ENCODE results near the gene MFSD6. TPM values are rescaled to one million over a fixed set of nuclear protein-coding genes. Genes with fewer than 3 reads are reported as not detected.

Gene MFSD6
- polyA plus RNA-seq, 1 of the 3 experiments (the other 2 are of a cell fraction), result 15.1 TPM

GRCh38 chr2:190477661-190478454, 69.7 kb downstream of the MFSD6 start:
- Histone ChIP-seq H4K20me1 (ENCODE audit: insufficient read depth) (no peaks in the 10 kb centered on the region), H2AFZ (ENCODE audit: low read depth) (no peak overlapping the region), H3K36me3 (replicated peaks in 1 of 2; ENCODE audit: control insufficient read depth in 1 of 2, insufficient read depth in 2 of 2, low read length in 1 of 2) (no peaks in the 10 kb centered on the region), H3K79me2 (ENCODE audit: insufficient read depth) (no peaks in the 10 kb centered on the region), H3K9me2 (no peaks in the 10 kb centered on the region), H3K4me2 (no peak overlapping the region), H3K27me3 (ENCODE audit: insufficient read depth) (no peaks in the 10 kb centered on the region), H3K4me3 (ENCODE audit: low read depth in 2 of 2, low read length in 1 of 2) (no peak overlapping the region), H3K27ac (ENCODE audit: low read depth in 2 of 2, low read length in 1 of 2) (peak overlapping the region in 1 of 2 experiments; percentile 43; a peak in 1 of 4 replicates), H3K9ac (no peak overlapping the region), H3K9me3 (no peaks in the 10 kb centered on the region), H3F3A (replicated peaks; ENCODE audit: insufficient read depth) (no peaks in the 10 kb centered on the region), H3K4me1 (ENCODE audit: control insufficient read depth in 1 of 2, insufficient read depth in 2 of 2, low read depth in 1 of 2, low read length in 1 of 2) (peaks cover 0 to 5% of the 10 kb centered on the region in 2 experiments; a peak in 1 of 4 replicates)
- no peak for DNase-seq
- no peak for TF ChIP-seq EZH2phosphoT487 (IDR thresholded peaks at IDR 0.05; ENCODE audit: borderline replicate concordance, low read depth)
- no peak for TF ChIP-seq YY1 (IDR thresholded peaks at IDR 0.05; ENCODE audit: low read depth)
- TF ChIP-seq ZBTB33 (IDR thresholded peaks at IDR 0.05; ENCODE audit: borderline replicate concordance, low read depth), result no peak
- TF ChIP-seq GATA2 (CRISPR knock-in tag; IDR thresholded peaks at IDR 0.05), result peak; percentile 66
- TF ChIP-seq RCOR1 (IDR thresholded peaks at IDR 0.05; ENCODE audit: low read length), result peak; percentile 58; the same call in 1 of the 2 replicates
- no peak for TF ChIP-seq CHD2 (IDR thresholded peaks at IDR 0.05; ENCODE audit: low read length, partially characterized antibody)
- peak; percentile 35; the same call in 1 of the 2 replicates for TF ChIP-seq MXI1 (IDR thresholded peaks at IDR 0.05; ENCODE audit: low read depth, low read length)
- TF ChIP-seq ELF1 (IDR thresholded peaks at IDR 0.05), result no peak
- no peak for TF ChIP-seq EP300 (IDR thresholded peaks at IDR 0.05; ENCODE audit: borderline replicate concordance in 1 of 2, low read depth in 1 of 2, low read length in 1 of 2)
- ChIA-PET POLR2A (no interaction called here), CTCF (interaction anchor here (1.3 to 1.4 kb wide), 2 partner anchors 10 to 68 kb away, joined by 5 to 7 read pairs; no protein-coding TSS in a partner anchor)
- WGBS (ENCODE audit: low lambda C conversion rate), result 70% methylated on average over 4 of the region's 4 CpGs

- CTCF ChIA-PET, result interaction anchor here (1.3 to 1.4 kb wide), 2 partner anchors 11 to 69 kb away, joined by 5 to 7 read pairs; no protein-coding TSS in a partner anchor
- TF ChIP-seq REST (IDR thresholded peaks at IDR 0.05; ENCODE audit: low read depth, low read length) (no peak), FOSL2 (IDR thresholded peaks at IDR 0.05; ENCODE audit: borderline replicate concordance, low read depth) (no peak), TEAD4 (IDR thresholded peaks at IDR 0.05; ENCODE audit: borderline replicate concordance, insufficient read depth) (no peak), FOXJ3 (CRISPR knock-in tag; IDR thresholded peaks at IDR 0.05) (no peak), USF1 (IDR thresholded peaks at IDR 0.05; ENCODE audit: borderline replicate concordance, low read depth) (no peak), RXRA (IDR thresholded peaks at IDR 0.05; ENCODE audit: borderline replicate concordance, low read depth) (no peak), GATA2 (CRISPR knock-in tag; IDR thresholded peaks at IDR 0.05) (no peak), ZBTB33 (IDR thresholded peaks at IDR 0.05; ENCODE audit: borderline replicate concordance, low read depth) (no peak)
Observed at GRCh38 chr2:190478572-190479195, 70.5 kb downstream of the MFSD6 start.

More at GRCh38 chr2:190478572-190479195, 70.5 kb downstream of the MFSD6 start:
- Histone ChIP-seq H3K9me2 (no peaks in the 10 kb centered on the region), H3K9me3 (no peaks in the 10 kb centered on the region), H3K27me3 (ENCODE audit: insufficient read depth) (no peaks in the 10 kb centered on the region), H3K36me3 (replicated peaks in 1 of 2; ENCODE audit: control insufficient read depth in 1 of 2, insufficient read depth in 2 of 2, low read length in 1 of 2) (no peaks in the 10 kb centered on the region), H3K9ac (no peak overlapping the region), H3K4me2 (no peak overlapping the region), H3F3A (replicated peaks; ENCODE audit: insufficient read depth) (no peaks in the 10 kb centered on the region), H4K20me1 (ENCODE audit: insufficient read depth) (no peaks in the 10 kb centered on the region), H3K4me1 (ENCODE audit: control insufficient read depth in 1 of 2, insufficient read depth in 2 of 2, low read depth in 1 of 2, low read length in 1 of 2) (peaks cover 0 to 5% of the 10 kb centered on the region in 2 experiments; a peak in 1 of 4 replicates), H3K4me3 (ENCODE audit: low read depth in 2 of 2, low read length in 1 of 2) (no peak overlapping the region), H3K79me2 (ENCODE audit: insufficient read depth) (no peaks in the 10 kb centered on the region), H3K27ac (ENCODE audit: low read depth in 2 of 2, low read length in 1 of 2) (no peak overlapping the region), H2AFZ (ENCODE audit: low read depth) (no peak overlapping the region)
- POLR2A ChIA-PET, result no interaction called here
- WGBS (ENCODE audit: low lambda C conversion rate), result 90% methylated on average over 3 of the region's 3 CpGs
- DNase-seq, result no peak
